Measurements from ENCODE around the gene CFAP410.
"Not testable (repeated sequence)": the region's sequence is repeated elsewhere in the genome, so short reads cannot be mapped to it uniquely, and the experiment has no call there.

Gene CFAP410

DNA sequence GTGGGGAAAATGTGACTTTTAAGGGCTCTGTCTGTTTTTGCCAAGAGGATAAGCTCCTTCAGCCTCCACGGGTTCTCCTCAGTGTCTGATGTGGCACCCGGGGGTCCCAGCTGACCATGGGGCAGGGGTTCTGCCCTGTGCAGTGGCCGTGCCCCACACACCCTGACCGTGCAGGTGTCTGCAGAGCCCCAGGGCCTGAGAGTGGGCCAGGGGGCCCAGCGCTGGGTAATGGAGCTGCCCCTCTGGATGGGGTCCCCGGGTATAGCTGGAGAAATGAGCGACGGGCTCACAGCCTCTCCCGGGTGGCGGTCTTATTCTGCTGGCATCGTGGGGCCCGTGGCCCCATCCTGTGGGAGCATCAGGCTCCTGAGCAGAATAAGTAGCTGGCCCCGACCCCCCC, 42.3 kb downstream of the CFAP410 start:
- no peak for DNase-seq

DNA sequence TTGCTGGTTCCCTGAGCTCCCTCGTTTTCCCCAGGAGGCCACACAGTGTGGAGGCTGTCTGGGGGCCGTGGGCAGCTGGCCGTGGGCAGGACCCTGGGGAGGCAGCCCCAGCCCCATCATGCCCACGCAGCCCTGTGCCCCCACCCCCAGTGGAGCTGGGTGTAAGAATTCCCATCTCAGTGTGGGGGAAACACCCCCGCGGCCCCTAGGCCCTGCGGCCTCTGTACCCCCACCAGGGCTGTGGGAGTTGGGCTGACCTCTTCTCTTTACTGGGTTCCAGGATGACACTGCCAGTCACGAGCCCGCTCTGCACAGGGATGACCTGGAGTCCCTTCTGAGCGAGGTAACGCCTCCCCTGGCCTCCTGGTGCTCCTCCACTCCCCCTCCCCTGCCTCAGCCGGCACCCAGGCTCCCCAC, 43.1 kb downstream of the CFAP410 start:
- DNase-seq = no peak

GRCh38 chr21:44295646-44296045, 43.5 kb downstream of the CFAP410 start:
- no peak for DNase-seq

DNA sequence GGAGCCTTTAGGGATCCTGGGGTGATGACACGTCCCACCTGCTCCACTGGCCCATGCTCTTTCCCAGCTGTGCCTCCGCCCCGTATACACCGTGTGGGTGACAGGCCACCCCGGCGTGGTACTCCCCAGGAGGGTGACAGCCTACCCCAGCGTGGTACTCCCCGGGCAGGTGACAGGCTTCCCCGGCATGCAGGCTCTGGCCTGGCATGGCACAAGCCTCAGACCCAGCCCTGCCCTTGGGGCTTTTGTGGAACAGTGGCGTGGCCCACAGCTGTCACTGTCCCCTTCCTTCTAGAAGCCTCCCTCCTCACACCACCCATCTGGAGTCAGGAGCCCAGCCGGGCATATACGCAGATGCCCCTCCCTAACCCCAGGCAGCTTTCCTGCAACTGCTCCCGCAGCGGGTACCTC, 44.0 kb downstream of the CFAP410 start:
- DNase-seq = no peak

- peak in 1 of 5 donors; percentile 5 for DNase-seq
Observed at GRCh38 chr21:44294391-44295162, 44.6 kb downstream of the CFAP410 start.

DNA sequence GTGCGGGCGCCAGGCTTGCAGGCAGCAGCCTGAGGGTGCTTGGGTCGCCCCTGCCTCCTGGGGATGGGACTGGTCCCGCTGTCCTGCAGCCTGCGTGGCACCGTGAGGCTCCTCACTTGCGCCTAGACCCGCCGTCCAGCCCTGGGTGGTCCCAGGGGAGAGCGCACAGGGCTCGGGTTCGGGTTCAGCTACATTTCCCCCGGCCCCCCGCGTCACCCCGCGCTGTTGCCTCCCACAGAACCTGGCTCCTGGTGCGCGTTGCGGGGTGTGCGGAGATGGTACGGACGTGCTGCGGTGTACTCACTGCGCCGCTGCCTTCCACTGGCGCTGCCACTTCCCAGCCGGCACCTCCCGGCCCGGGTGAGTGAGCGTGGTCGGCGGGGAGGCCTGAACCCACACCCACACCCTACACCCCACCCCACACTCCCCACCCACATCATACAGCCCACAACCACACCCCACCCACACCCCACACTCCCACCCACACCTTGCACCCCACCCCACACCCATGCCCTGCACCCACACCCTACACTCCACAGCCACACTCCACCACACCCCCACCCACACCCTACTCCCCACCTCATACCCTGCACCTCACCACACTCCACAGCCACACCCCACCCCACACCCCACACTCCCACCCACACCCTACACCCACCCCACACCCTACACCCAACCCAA, 45.5 kb downstream of the CFAP410 start:
- DNase-seq = peak in 3 of 5 donors; percentile 7 to 42 (median 22)

- DNase-seq = no peak
Observed at GRCh38 chr21:44292812-44293195, 46.4 kb downstream of the CFAP410 start.

DNA sequence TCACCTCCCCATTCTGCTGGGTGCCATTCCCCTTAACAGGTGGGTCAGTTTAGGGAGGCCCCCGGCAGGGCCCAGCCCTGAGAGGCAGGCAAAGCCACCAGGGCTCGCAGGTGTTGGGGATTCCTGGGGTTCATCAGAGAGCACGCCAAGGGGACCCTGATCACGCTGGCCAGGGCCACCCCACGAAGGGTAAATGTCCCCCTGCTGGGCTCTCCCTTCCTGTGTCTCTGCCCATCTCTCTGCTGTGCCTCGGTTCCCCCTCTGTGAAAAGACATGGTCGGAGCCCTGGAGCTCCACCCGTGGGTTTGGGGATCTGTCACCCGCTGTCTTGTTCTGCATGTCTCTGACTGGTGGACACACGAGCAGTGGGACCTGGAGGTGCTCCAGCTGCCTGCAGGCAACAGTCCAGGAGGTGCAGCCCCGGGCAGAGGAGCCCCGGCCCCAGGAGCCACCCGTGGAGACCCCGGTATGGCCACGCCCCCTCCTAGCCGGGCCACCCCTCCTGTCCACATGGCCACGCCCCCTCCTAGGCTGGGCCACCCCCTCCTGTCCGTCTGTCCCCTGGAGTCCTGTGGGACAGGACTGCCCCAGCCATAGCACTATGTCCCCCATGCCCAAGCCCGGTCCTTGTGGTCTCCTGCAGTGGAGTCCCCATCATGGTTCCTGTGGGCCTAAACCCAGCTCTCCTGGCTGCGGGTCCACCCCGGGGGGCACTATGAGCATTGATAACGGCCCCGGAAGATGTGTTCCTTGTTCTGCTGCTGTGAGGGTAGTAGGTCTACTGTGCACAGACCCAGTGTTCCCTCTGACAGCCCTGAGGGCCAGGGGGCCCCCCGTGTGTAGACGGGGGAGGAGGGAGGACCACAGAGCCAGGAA, 47.0 kb downstream of the CFAP410 start:
- DNase-seq = no peak

- no peak for DNase-seq
Observed at GRCh38 chr21:44291078-44291935, 47.9 kb downstream of the CFAP410 start.

DNA sequence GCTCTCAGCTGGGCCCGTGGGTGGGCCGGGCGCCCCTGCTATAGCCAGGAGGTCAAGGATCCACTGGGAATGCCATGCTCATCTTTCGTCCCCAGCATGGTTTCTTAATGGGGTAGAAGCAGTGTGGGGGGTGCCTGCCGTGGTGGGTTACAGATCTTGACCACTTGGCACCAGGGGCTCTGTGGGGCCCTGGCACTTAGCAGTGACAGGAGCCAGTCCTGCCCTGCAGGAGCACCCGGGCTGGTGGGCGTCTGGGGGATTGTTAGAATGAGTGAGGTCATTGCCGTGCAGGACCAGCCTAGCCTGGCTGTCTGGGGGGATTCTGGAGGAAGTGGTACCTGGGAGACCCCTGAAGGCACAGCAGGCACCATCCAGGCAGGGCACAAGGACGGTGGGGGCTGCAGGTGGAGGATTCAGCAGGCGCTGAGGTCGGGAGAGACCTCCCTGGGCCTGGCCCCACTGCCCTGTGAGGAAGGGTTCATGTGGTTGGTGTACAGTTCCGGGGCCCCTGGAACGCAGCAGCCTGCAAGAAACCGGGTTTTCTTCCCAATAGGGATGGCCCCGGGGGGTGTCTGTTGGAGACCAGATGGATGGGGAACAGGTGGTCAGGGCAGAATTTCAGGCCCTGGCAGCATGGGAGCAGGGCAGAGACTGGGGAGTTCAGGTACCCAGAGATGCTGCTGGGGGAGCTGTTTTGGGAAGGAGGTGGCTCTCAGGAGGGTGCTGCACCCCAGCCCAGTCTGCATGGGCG, 48.7 kb downstream of the CFAP410 start:
- DNase-seq = no peak

GRCh38 chr21:44289381-44290010, 49.7 kb downstream of the CFAP410 start:
- no peak for DNase-seq

DNA sequence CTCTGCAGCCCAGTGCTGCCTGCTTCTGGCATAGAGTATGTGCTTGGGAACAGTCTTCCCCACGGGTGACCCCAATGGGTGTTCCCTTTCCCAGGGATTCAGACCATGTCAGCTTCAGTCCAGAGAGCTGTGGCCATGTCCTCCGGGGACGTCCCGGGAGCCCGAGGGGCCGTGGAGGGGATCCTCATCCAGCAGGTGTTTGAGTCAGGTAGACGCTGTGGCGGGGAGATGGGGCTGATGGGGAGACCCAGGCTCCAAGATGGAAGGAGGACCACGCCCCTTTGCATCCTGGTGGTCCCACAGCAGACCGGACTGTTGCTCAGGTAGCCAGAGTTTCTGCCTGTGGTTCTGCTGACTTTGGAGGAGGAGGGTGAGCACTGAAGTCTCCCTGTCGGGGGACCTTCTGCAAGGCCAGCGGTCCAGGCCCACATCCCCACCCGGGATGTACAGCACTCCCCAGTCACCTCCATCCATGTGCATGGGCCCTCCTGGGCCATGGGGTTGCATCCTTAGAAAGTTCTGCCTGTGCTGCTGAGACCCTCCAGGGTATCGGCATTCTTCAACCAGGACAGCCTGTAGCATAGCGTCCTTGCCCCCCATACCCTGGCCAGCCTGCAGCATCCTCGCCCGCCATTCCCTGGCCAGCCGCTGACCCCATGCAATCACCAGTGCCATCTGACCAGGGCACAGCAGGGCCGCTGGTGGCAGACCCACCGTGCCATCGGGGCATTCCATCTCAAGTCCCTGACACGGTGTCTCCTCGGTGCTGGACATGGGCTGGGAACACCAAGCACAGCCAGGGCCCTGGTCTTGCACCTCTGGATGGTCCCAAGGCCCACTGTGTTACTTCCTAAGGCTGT, 50.7 kb downstream of the CFAP410 start:
- DNase-seq = no peak

- no peak for DNase-seq
Observed at GRCh38 chr21:44286716-44287632, 52.2 kb downstream of the CFAP410 start.

GRCh38 chr21:44286086-44286715, 53.0 kb downstream of the CFAP410 start:
- no peak for DNase-seq

- no peak for DNase-seq
Observed at GRCh38 chr21:44285138-44285992, 53.8 kb downstream of the CFAP410 start, which contains the start of gene AIRE. TSS of gene AIRE (plus strand) at chr21:44285876. CDS start at chr21:44286007, 131 bp downstream.

DNA sequence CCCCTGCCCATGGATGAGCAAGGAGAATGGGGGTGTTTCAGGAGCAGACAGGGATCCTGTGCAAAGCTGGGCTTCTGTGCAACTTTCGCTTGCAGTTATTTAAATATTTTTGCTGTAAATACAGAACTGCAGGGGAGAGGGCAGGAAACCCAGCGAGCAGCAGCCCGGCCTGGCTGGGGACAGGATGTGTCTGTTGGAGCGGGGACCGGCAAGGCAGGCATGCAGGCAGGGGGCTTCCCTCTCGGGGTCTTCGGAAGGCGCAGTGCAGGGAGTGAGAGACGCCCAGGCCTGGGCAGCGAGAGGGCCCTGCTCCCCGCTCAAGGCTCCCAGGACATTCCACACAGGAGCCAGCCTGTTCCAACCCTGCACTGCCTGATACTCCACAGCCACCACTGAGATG, 55.2 kb downstream of the CFAP410 start:
- no peak for DNase-seq

- not testable (repeated sequence) for DNase-seq
Observed at GRCh38 chr21:44283211-44283785, 55.9 kb downstream of the CFAP410 start.

Data from T-helper 1 cell (primary cell).